Lower leg skin (tissue), 4 donors: ENCODE data around the gene MAD1L1. TPM values are rescaled to one million over a fixed set of nuclear protein-coding genes. Genes with fewer than 3 reads are reported as not detected.

Source experiments
- DNase-seq, 2 donors: peaks; one replicate each; pipeline ENCODE4 v3.0.0-alpha.2; 2019; ENCODE audit warnings: low spot score in 2 of 2
- H3K4me3 ChIP-seq: fragments of 200-600 bp; sonication (generic); 2 replicates; pipeline ENCODE4 v1.5.1; 2017; ENCODE audit warnings: mild to moderate bottlenecking, low read depth; ENCODE audit not compliant: poor library complexity, severe bottlenecking
- POLR2A ChIP-seq, 2 donors: fragments of 450-650 bp; IDR thresholded peaks; one replicate each; pipeline ENCODE4 v1.6.1; 2016 to 2017; ENCODE audit warnings: antibody characterized with exemption in 2 of 2, mild to moderate bottlenecking in 1 of 2, moderate library complexity in 1 of 2
- WGBS, 2 donors: methylation state at CpG; one replicate each; pipeline ENCODE4 v1.1.5; 2018; 5-methylcytosine and 5-hydroxymethylcytosine counted together
- intact Hi-C: fragments of 100-400 bp; cut with DNase I; formaldehyde crosslinking; loops from one replicate; pipeline ENCODE4 v1.15.0; 2023; ENCODE audit warnings: low total_unique reads
- total RNA-seq, 4 donors: library from RNA; depleted of rRNA; stranded (reverse); fragments of >200 nt; gene quantifications; one replicate each; pipeline ENCODE4 v1.1.0, GENCODE V29; 2016
- TF ChIP-seq, protein P1 (sequence below), 3 donors: fragments of 450-650 bp; IDR thresholded peaks; one replicate each; pipeline ENCODE4 v1.5.1; 2016; ENCODE audit warnings: antibody characterized with exemption in 3 of 3, mild to moderate bottlenecking in 3 of 3, moderate library complexity in 2 of 3

MAD1L1 gene
- total RNA-seq, 4 donors from 2014 or later = 37.7 to 77.8 (median 59.4) TPM

- peak in 1 of 2 donors; percentile 83 for DNase-seq
- TF ChIP-seq POLR2A (IDR thresholded peaks at IDR 0.05) = no peak
- TF ChIP-seq, protein P1, sequence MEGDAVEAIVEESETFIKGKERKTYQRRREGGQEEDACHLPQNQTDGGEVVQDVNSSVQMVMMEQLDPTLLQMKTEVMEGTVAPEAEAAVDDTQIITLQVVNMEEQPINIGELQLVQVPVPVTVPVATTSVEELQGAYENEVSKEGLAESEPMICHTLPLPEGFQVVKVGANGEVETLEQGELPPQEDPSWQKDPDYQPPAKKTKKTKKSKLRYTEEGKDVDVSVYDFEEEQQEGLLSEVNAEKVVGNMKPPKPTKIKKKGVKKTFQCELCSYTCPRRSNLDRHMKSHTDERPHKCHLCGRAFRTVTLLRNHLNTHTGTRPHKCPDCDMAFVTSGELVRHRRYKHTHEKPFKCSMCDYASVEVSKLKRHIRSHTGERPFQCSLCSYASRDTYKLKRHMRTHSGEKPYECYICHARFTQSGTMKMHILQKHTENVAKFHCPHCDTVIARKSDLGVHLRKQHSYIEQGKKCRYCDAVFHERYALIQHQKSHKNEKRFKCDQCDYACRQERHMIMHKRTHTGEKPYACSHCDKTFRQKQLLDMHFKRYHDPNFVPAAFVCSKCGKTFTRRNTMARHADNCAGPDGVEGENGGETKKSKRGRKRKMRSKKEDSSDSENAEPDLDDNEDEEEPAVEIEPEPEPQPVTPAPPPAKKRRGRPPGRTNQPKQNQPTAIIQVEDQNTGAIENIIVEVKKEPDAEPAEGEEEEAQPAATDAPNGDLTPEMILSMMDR (IDR thresholded peaks at IDR 0.05) = no peak
- intact Hi-C loops = no loop called here
- H3K4me3 ChIP-seq = no peak overlapping the region
- WGBS, 2 donors = 94 to 95% methylated on average over 24 to 25 of the region's 25 CpGs
These were observed 32.7 kb downstream of the MAD1L1 start for GRCh38 chr7:2199956-2200583.

DNA sequence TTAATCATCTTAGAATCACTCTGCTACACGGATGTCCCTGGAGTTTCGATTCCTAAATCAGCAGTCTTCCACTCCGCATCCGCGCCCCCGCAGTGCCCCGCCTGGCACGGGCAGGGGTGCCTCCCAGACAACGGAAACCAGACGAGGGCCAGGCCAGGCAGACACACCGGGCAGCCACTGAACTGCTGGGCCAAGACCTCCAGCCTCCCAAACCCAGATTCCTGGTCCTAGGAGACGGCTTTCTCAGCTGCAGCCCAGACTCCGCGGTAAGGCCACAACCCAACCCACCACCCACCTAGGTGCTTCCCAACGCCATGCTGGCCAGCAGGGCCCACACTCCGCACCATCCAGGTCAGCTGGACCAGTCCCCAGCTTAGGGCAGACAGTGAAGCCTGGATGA is 33.2 kb downstream of the MAD1L1 start:
- TF ChIP-seq POLR2A (IDR thresholded peaks at IDR 0.05) = no peak
- TF ChIP-seq, protein P1 (IDR thresholded peaks at IDR 0.05) = no peak
- no peak overlapping the region for H3K4me3 ChIP-seq
- WGBS, 2 donors = 91 to 93% methylated on average over 16 of the region's 16 CpGs
- intact Hi-C loops = no loop called here
- peak in 1 of 2 donors; percentile 58 for DNase-seq

DNA sequence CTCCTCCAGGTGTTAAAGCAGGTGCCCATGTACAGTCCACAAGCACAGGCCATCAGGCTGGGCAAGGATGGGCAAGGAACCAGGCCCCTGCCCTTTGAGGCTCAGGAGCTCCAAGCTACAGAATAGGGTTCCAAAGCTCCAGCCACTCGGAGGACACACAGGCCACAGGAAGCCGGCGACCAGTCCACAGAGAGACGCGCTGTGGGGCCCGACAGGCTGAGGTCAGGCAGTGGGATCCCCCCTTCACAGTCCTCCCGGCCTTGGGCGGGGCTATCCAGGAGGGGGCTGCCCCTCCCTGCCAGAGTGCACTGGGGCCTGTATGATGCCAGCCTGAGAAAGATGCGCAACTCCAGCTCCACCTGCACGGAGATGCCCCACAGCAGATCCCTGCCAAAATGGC is 34.0 kb downstream of the MAD1L1 start:
- TF ChIP-seq, protein P1 (IDR thresholded peaks at IDR 0.05) = no peak
- no peak for TF ChIP-seq POLR2A (IDR thresholded peaks at IDR 0.05)
- DNase-seq = peak in 1 of 2 donors; percentile 71
- no peak overlapping the region for H3K4me3 ChIP-seq
- intact Hi-C loops = no loop called here
- 92 to 100% methylated on average over 3 to 10 of the region's 10 CpGs for WGBS, 2 donors

- TF ChIP-seq, protein P1 (IDR thresholded peaks at IDR 0.05) = no peak
- 93 to 94% methylated on average over 14 to 15 of the region's 15 CpGs for WGBS, 2 donors
- intact Hi-C loops = no loop called here
- peak in 1 of 2 donors; percentile 74 for DNase-seq
- no peak overlapping the region for H3K4me3 ChIP-seq
These were observed 34.5 kb downstream of the MAD1L1 start for GRCh38 chr7:2198206-2198605.

GRCh38 chr7:2197436-2198155 is 35.1 kb downstream of the MAD1L1 start:
- intact Hi-C loops = no loop called here
- peak in 1 of 2 donors; percentile 68 for DNase-seq
- no peak for TF ChIP-seq POLR2A (IDR thresholded peaks at IDR 0.05)
- TF ChIP-seq, protein P1 (IDR thresholded peaks at IDR 0.05) = no peak
- H3K4me3 ChIP-seq = no peak overlapping the region
- 84 to 91% methylated on average over 21 of the region's 21 CpGs for WGBS, 2 donors
